ENCODE data around the gene NBPF1.
"Not testable (repeated sequence)": the region's sequence is repeated elsewhere in the genome, so short reads cannot be mapped to it uniquely, and the experiment has no call there.

Gene NBPF1

DNA sequence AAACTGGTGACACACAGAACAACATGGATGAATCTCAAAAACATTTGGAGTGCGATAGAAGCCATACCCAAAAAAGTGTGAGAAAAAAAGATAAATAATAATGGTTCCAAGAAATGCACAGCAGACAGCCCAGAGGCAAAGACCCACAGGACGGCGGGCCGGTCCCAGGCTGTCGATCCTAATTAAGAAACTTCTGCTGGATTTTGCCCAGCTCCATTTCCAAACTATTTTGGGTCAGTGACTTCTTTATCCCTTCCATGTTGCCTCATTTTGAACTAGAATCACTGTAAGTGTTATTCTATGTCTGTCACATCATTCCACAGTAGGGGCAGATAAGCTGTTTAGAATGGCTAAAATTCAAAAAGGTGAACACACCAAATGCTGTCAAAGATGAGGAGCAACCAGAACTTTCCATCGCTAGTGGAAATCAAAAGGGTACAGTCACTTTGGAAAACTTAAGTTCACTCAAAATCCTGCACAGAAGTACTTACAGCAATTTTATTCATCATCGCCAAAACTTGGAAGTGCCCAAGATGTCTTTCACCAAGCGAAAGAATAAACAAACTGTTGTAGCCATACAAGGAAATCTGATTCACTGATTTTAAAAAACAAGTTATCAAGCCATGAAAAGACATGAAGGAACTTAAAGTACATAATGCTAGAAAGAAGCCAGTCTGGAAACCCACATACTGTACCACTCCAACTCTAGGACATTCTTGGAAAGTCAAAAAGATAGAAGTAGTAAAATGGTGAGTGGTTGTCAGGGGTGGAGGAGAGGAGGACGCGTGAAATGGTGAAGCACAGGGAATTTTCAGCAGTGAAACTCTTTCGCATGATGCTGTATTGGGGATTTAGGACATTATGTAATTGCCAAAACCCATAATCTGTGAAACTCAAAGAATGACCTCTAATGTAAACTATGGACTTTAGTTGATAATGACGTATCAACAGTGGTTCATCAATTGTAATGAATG lies 7.5 kb downstream of the NBPF1 start:
- no peaks in the 10 kb centered on the region for H3K27me3 Mint-ChIP-seq (ENCODE audit: low read depth)

DNA sequence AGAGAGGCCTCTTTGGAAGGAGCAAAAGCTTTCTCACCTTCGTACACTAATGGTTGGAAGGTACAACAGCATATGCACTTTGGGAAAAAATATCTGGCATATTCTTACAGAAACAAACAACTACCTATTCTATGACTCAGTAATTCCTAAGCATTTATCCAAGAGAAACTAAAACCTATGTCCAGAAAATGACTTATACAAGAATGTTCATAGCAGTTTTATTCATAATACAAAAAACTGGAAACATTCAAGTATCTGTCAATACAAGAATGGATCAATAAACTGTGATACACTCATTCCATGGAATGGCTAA lies 8.2 kb downstream of the NBPF1 start:
- Mint-ChIP-seq H3K27me3 (ENCODE audit: low read depth) (no peaks in the 10 kb centered on the region), H3K4me1 (no peaks in the 10 kb centered on the region), H3K36me3 (ENCODE audit: low read depth) (no peaks in the 10 kb centered on the region), H3K9me3 (no peaks in the 10 kb centered on the region), H3K27ac (no peak overlapping the region), H3K4me3 (no peak overlapping the region)
- TF ChIP-seq, protein P1, sequence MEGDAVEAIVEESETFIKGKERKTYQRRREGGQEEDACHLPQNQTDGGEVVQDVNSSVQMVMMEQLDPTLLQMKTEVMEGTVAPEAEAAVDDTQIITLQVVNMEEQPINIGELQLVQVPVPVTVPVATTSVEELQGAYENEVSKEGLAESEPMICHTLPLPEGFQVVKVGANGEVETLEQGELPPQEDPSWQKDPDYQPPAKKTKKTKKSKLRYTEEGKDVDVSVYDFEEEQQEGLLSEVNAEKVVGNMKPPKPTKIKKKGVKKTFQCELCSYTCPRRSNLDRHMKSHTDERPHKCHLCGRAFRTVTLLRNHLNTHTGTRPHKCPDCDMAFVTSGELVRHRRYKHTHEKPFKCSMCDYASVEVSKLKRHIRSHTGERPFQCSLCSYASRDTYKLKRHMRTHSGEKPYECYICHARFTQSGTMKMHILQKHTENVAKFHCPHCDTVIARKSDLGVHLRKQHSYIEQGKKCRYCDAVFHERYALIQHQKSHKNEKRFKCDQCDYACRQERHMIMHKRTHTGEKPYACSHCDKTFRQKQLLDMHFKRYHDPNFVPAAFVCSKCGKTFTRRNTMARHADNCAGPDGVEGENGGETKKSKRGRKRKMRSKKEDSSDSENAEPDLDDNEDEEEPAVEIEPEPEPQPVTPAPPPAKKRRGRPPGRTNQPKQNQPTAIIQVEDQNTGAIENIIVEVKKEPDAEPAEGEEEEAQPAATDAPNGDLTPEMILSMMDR (IDR thresholded peaks at IDR 0.05; ENCODE audit: unreplicated experiment in 3 of 3) = no peak

More for the DNA sequence above, 7.5 kb downstream of the NBPF1 start:
- no peaks in the 10 kb centered on the region for H3K4me1 Mint-ChIP-seq
- H3K9me3 Mint-ChIP-seq = no peaks in the 10 kb centered on the region
- no peak overlapping the region for H3K27ac Mint-ChIP-seq
- TF ChIP-seq, protein P1 (IDR thresholded peaks at IDR 0.05; ENCODE audit: unreplicated experiment in 3 of 3) = no peak
- no peak overlapping the region for H3K4me3 Mint-ChIP-seq
- no peaks in the 10 kb centered on the region for H3K36me3 Mint-ChIP-seq (ENCODE audit: low read depth)

DNA sequence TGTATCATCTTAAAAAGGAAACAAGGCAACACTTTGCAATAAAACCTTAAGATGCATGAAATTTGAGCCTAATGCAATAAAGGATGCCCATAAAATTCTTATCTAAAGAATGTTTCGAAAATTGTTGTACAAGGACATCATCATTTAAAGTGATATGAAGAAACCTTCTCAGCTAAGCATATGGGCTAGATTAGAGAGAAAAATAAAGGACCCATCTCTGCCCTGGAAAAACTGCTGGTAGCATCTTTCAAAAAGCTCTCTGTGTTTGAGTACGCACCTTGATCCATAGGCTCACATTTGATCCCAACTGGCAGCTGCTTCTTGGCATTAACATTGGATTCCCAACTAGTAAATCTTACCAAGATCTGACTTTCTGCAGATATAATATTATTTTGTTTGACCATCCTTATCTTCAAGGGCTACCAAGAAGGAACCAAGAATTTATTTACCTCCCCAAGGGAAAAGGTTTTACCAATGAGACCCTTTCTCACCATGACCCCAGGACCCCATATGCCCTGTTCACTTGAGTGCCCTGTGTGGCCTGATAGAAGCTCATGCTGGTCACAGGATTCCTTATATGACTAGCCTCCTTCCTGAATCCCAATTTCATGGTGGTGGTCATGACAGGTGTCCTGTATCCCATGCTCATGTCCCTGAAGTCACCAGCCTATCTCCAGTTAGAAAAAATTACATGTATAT lies 8.7 kb downstream of the NBPF1 start:
- H3K4me3 Mint-ChIP-seq; H3K27me3 Mint-ChIP-seq (ENCODE audit: low read depth); H3K27ac Mint-ChIP-seq; H3K9me3 Mint-ChIP-seq; H3K4me1 Mint-ChIP-seq; H3K36me3 Mint-ChIP-seq (ENCODE audit: low read depth): not testable (repeated sequence)

DNA sequence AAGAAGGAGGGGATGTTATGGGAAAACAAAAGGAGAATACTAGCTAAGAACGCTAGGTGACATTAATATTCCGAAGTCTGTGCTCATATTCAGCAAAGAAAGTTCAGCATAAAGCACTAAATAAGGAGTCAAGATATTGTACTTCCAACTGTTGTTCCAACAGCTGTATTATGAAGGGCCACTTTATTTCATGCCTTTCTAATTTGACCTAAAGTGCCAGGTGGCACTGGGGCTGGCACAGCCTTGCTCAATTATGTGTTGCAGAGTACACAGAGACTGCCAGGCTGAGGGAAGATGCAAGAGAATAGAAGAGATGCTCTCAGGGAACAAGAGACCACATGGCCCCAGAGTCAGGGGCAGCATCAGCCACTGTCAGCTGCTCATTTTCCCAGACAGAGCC lies 9.7 kb downstream of the NBPF1 start:
- not testable (repeated sequence) for H3K27me3 Mint-ChIP-seq (ENCODE audit: low read depth); H3K27ac Mint-ChIP-seq; H3K36me3 Mint-ChIP-seq (ENCODE audit: low read depth); H3K9me3 Mint-ChIP-seq; H3K4me1 Mint-ChIP-seq; H3K4me3 Mint-ChIP-seq

DNA sequence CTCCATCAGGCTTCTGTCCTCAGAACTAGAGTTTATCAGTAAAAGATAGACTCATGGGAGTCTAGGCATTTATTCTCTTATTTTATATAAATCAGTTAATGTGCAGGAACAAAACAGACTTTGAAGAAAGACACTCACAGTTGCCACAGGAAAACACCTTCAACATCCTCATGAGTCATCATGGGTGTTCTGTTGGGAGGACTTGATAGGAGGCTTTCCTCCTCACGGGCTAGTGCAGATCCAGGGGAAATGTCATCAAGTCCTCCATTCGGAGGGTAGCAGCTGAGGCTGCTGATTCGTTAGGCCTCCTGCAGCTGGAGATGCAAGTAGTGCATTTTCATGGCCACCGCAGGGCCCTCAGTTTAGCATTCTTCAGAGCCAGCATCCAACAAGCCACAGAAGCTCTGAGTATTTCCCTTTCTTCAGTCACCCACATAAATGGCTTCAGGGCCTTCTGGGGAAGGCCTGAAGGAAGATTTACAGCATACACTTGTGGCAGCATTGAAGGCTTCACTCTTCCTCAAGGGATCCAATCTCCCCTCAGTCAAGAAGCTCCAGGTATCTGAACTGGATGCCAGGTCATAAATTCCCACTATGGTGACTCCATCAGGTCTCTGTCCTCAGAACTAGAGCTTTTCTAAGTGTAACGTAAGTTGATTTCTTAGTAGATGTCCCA lies 10.9 kb downstream of the NBPF1 start:
- not testable (repeated sequence) for H3K9me3 Mint-ChIP-seq; H3K27ac Mint-ChIP-seq; H3K4me1 Mint-ChIP-seq; H3K4me3 Mint-ChIP-seq; H3K36me3 Mint-ChIP-seq (ENCODE audit: low read depth); H3K27me3 Mint-ChIP-seq (ENCODE audit: low read depth)

DNA sequence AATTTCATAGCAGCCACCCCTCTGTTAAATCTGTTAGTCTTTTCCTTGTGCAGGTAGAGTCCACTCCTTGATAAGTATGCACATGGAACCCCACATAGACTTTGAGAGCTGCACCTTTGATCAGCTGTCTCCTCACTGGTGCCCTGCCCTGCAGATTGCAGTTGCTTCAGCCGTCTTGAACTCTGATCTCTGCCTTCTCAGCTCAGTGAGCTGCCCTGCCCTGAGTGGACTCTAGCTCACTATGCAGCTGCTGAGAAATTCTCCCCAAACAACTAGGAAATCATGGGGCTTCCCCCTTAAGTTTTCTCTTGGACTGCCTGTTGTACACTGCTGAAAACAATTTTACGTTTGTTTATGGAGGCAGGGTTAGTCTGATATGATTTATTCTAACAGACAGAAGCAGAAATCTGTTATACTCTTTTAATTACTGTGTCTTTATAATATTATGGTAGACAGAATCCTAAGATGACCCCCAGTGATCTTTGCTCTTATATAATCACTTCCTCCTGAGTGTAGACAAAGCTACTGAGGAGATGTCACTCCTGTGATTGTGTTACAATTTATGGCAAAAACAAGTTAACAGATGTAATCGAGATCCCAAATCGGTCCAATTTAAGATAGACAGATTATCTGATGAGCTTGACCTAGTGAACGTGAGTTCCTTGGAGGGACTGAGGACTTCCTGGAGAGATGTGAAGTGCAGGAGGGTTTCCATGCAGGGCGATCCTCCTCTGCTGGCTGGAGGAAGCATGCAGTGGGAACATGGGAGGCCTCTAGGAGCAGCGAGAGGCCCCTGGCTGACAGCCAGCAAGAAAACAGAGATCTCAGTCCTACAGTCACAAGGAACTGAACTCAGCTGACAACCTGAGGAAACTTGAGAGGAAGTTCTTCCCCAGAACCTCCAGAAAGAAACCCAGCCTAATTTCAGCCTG lies 12.2 kb downstream of the NBPF1 start:
- H3K36me3 Mint-ChIP-seq (ENCODE audit: low read depth) = not testable (repeated sequence)

DNA sequence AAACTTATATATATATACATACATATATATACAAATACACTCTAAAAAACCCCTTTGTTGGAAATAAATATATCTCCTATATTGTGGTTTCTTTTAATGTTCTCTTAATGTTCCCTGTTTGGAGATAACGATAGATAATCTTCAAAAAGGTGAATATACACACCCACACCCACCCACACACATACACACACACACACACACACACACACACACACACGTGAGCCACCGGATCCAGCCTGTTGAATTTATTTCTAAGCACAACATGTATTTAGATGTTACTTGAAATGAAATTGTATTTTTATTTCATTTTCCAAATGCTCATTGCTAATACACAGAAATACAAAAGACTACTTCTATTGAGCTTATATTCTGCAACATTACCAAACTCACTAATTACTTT lies 14.0 kb downstream of the NBPF1 start:
- H3K36me3 Mint-ChIP-seq (ENCODE audit: low read depth); H3K4me3 Mint-ChIP-seq; H3K27ac Mint-ChIP-seq; H3K4me1 Mint-ChIP-seq; H3K27me3 Mint-ChIP-seq (ENCODE audit: low read depth); H3K9me3 Mint-ChIP-seq: not testable (repeated sequence)

More for the DNA sequence above, 12.2 kb downstream of the NBPF1 start:
- not testable (repeated sequence) for H3K4me1 Mint-ChIP-seq; H3K27me3 Mint-ChIP-seq (ENCODE audit: low read depth); H3K9me3 Mint-ChIP-seq; H3K27ac Mint-ChIP-seq; H3K4me3 Mint-ChIP-seq

DNA sequence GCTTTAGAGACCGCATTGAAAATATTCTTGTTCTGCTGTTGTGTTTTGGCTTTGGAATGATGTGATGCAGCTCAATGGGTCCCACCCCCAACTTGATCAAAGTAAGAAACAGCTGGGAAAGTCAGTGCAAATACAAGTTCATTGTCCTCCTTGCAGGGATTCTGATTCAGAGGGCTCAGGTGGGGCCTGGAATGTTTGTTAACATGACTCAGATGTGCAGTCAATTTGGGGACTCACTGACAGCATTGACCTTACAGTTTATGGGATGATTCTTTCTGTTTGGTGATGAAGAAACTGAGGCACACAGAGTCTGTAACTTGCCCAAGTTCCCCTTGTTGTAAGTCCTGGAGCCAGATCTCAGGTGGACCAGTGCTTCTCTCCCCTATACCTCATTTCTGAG lies 18.1 kb downstream of the NBPF1 start:
- not testable (repeated sequence) for H3K27ac Mint-ChIP-seq; H3K4me1 Mint-ChIP-seq; H3K27me3 Mint-ChIP-seq (ENCODE audit: low read depth); H3K36me3 Mint-ChIP-seq (ENCODE audit: low read depth); H3K9me3 Mint-ChIP-seq; H3K4me3 Mint-ChIP-seq
